Endothelial cell of umbilical vein (primary cell): Measurements from ENCODE around the gene DCLK1.

Source experiments
- CTCF ChIP-seq, 2 donors: IDR thresholded peaks; 1 replicate in 1 of 2; 2 replicates in 1 of 2; pipeline ENCODE4 v1.5.1; 2011; ENCODE audit warnings: low read length in 2 of 2, mild to moderate bottlenecking in 2 of 2, moderate library complexity in 2 of 2, control low read depth in 1 of 2, inconsistent platforms in 1 of 2, low read depth in 1 of 2; ENCODE audit not compliant: insufficient read depth in 1 of 2; ENCODE audit errors: extremely low read depth in 1 of 2
- EZH2 ChIP-seq: IDR thresholded peaks from 2 replicates; pipeline ENCODE4 v1.6.1; 2012; ENCODE audit warnings: borderline replicate concordance, low read depth, mild to moderate bottlenecking, moderate library complexity, low read length, inconsistent platforms; ENCODE audit not compliant: severe bottlenecking
- POLR2A ChIP-seq: IDR thresholded peaks from 2 replicates; pipeline ENCODE4 v1.6.1; 2012; ENCODE audit warnings: low read depth, mild to moderate bottlenecking, control low read depth, low read length
- POLR2AphosphoS5 ChIP-seq: IDR thresholded peaks from 2 replicates; pipeline ENCODE4 v1.6.1; 2012; ENCODE audit warnings: low read depth, mild to moderate bottlenecking, control low read depth, low read length, moderate library complexity; ENCODE audit not compliant: insufficient read depth

- TF ChIP-seq POLR2AphosphoS5 (no peak), CTCF (IDR thresholded peaks at IDR 0.05; ENCODE audit: extremely low read depth in 1 of 2, insufficient read depth in 1 of 2, low read depth in 1 of 2, low read length in 2 of 2) (no peak), EZH2 (no peak), POLR2A (no peak)
Measured at GRCh38 chr13:36126491-36126890, 4.7 kb downstream of the DCLK1 start.
